K562 (cell line): ENCODE measurements around the gene SLC2A6. TPM values are rescaled to one million over a fixed set of nuclear protein-coding genes. Genes with fewer than 3 reads are reported as not detected.

ENCODE experiments used
- ATAC-seq: fragments of 200-7000 bp; cut with Tn5 transposase; 3 replicates; pipeline ENCODE4 v1.9.1; 2020; ENCODE audit warnings: moderate library complexity
- BruUV-seq: library from RNA; stranded (reverse); fragments of 400-500 nt; replicated peaks from 2 replicates; lab custom pipeline; 2021; lab: Mats Ljungman, UMichigan
- CTCF ChIA-PET: fragments of 300-600 bp; formaldehyde crosslinking; extraction: SDS; loops from one replicate; lab custom pipeline; 2021; ENCODE audit warnings: low intra/inter-chr PET ratio; lab: Yijun Ruan, JAX
- POLR2A ChIA-PET: fragments of 300-600, 350-650 bp; sonication (Branson Sonifier 250); formaldehyde crosslinking; extraction: SDS; loops from one replicate; lab custom pipeline; 2021; ENCODE audit warnings: antibody characterized with exemption, inconsistent platforms; lab: Yijun Ruan, JAX
- DNase-seq, 4 experiments: peaks; one replicate each; pipeline versions ENCODE4 v3.0.0 to v3.0.0-alpha.2; 2011 to 2018; ENCODE audit warnings: low spot score in 3 of 4, mixed read lengths in 3 of 4; ENCODE audit errors: extremely low read depth in 1 of 4
- FAIRE-seq: peaks from 2 replicates; lab custom pipeline; 2011; peaks lifted over from hg19 to GRCh38; lab: Jason Lieb, UNC
- H2AFZ ChIP-seq: 2 replicates; pipeline ENCODE4 v1.6.0; 2011; ENCODE audit warnings: low read depth, low read length, control low read depth, inconsistent platforms
- H3K27ac ChIP-seq: fragments of 200-600 bp; 3 replicates; pipeline ENCODE4 v1.8.0; 2011; ENCODE audit warnings: low read depth, mild to moderate bottlenecking, control low read depth, inconsistent platforms, low read length, moderate library complexity, mixed read lengths; ENCODE audit errors: extremely low read depth
- H3K27me3 ChIP-seq, 2 experiments: fragments of 300-600 bp in 1 of 2; 2 replicates in 1 of 2; 3 replicates in 1 of 2; pipeline versions ENCODE4 v1.6.0 to v1.8.0; 2011; ENCODE audit warnings: inconsistent platforms in 2 of 2, low read length in 2 of 2, mild to moderate bottlenecking in 1 of 2, mixed read lengths in 1 of 2, moderate library complexity in 1 of 2; ENCODE audit not compliant: control insufficient read depth in 2 of 2, insufficient read depth in 2 of 2
- H3K36me3 ChIP-seq: fragments of 300-600 bp; 3 replicates; pipeline ENCODE4 v1.8.0; 2011; ENCODE audit warnings: mild to moderate bottlenecking, low read length, inconsistent platforms; ENCODE audit not compliant: control insufficient read depth, insufficient read depth
- H3K4me1 ChIP-seq, 2 experiments: fragments of 200-600 bp in 1 of 2; replicated peaks in 1 of 2; 2 replicates in 1 of 2; 3 replicates in 1 of 2; pipeline versions ENCODE4 v1.5.1 to v1.8.0; 2011; ENCODE audit warnings: inconsistent platforms in 2 of 2, low read length in 2 of 2, mild to moderate bottlenecking in 1 of 2, mixed read lengths in 1 of 2, moderate library complexity in 1 of 2; ENCODE audit not compliant: control insufficient read depth in 2 of 2, insufficient read depth in 2 of 2
- H3K4me2 ChIP-seq: 2 replicates; pipeline ENCODE4 v1.6.1; 2011; ENCODE audit warnings: low read length, control low read depth, inconsistent platforms, mixed read lengths; ENCODE audit not compliant: insufficient read depth
- H3K4me3 ChIP-seq: fragments of 200-600 bp; sonication (generic), shearing (Covaris generic); 2 replicates; pipeline ENCODE4 v1.5.1; 2016; ENCODE audit warnings: control low read depth, inconsistent platforms
- H3K79me2 ChIP-seq: fragments of 200-600 bp; 3 replicates; pipeline ENCODE4 v1.8.0; 2011; ENCODE audit warnings: low read length, inconsistent platforms; ENCODE audit not compliant: control insufficient read depth, insufficient read depth
- H3K9ac ChIP-seq, 2 experiments: 2 replicates each; pipeline versions ENCODE4 v1.6.0 to v1.6.1; 2011; ENCODE audit warnings: low read depth in 2 of 2, low read length in 2 of 2, control low read depth in 1 of 2, inconsistent platforms in 1 of 2, mild to moderate bottlenecking in 1 of 2, mixed read lengths in 1 of 2; ENCODE audit not compliant: insufficient read depth in 1 of 2
- H3K9me1 ChIP-seq: one replicate; pipeline ENCODE4 v1.6.0; 2011; ENCODE audit warnings: inconsistent platforms, mild to moderate bottlenecking, low read length, moderate library complexity; ENCODE audit not compliant: control insufficient read depth, insufficient read depth
- H3K9me3 ChIP-seq: replicated peaks from 2 replicates; pipeline ENCODE4 v1.5.1; 2011; ENCODE audit warnings: low read depth, low read length, inconsistent platforms; ENCODE audit not compliant: control insufficient read depth, insufficient read depth
- H4K20me1 ChIP-seq: replicated peaks from 2 replicates; pipeline ENCODE4 v1.6.1; 2011; ENCODE audit warnings: low read length, inconsistent platforms, mixed read lengths; ENCODE audit not compliant: control insufficient read depth, insufficient read depth
- NFE2 ChIP-seq: IDR thresholded peaks from 2 replicates; pipeline ENCODE4 v1.6.1; 2014; ENCODE audit warnings: antibody characterized with exemption, low read depth
- SAFB ChIP-seq: fragments of 200-400 bp; formaldehyde crosslinking; IDR thresholded peaks from 2 replicates; pipeline ENCODE4 v1.6.1; 2017; ENCODE audit warnings: low read depth, low read length, borderline replicate concordance
- ZNF311 ChIP-seq: fragments of 250-450 bp; sonication (Bioruptor Pico); IDR thresholded peaks from 2 replicates; pipeline ENCODE4 v1.4.0; 2020; ENCODE audit warnings: mild to moderate bottlenecking, moderate library complexity
- WGBS: fragments of 100-300 bp; shearing (Covaris generic); methylation state at CpG from one replicate; pipeline ENCODE4 v1.1.6; 2016; ENCODE audit warnings: low coverage, mixed read lengths; ENCODE audit not compliant: insufficient coverage; ENCODE audit errors: missing lambda C conversion rate; 5-methylcytosine and 5-hydroxymethylcytosine counted together
- in situ Hi-C: fragments of 300-500 bp; cut with MboI; formaldehyde crosslinking; loops from 4 replicates; pipeline ENCODE4 v1.15.0; 2018; ENCODE audit warnings: inconsistent platforms, mixed read lengths
- intact Hi-C: fragments of 100-400 bp; cut with micrococcal nuclease; formaldehyde crosslinking; loops from 2 replicates; pipeline ENCODE4 v1.14.2; 2022
- polyA plus RNA-seq, 8 experiments: library from polyadenylated mRNA; depleted of rRNA in 4 of 8; stranded (reverse) in 5 of 8; unstranded in 3 of 8; fragments of >200 nt; fragmentation: Nextera tagmentation in 2 of 8; fragmentation: Illumina TruSeq in 1 of 8; extraction: Ambion mirVana in 2 of 8; extraction: Trizol in 1 of 8; gene quantifications; 2 replicates each; pipeline versions ENCODE4 v1.2.1 to v1.2.3, GENCODE V29; 2011 to 2014; ENCODE audit warnings: inconsistent platforms in 1 of 8, missing spikeins in 1 of 8
- total RNA-seq, 7 experiments: library from RNA; depleted of rRNA in 6 of 7; stranded (reverse); fragments of >200 nt in 6 of 7; fragmentation: Illumina TruSeq in 2 of 7; extraction: Trizol in 2 of 7; gene quantifications; 2 replicates each; pipeline versions ENCODE4 v1.2.1 to v1.2.3, GENCODE V29; 2011 to 2021; ENCODE audit warnings: low replicate concordance in 1 of 7
- TF ChIP-seq, protein P1 (sequence below), 2 experiments: fragments of 450-650 bp; IDR thresholded peaks; 2 replicates each; pipeline ENCODE4 v1.6.1; 2018; ENCODE audit warnings: mild to moderate bottlenecking in 2 of 2, low read depth in 1 of 2; ENCODE audit not compliant: partially characterized antibody in 2 of 2

The SLC2A6 gene
- total and polyA plus RNA-seq, 9 of the 15 experiments (the other 6 are each of a cell fraction or from before 2014, with no cell fraction given): 0.04 to 0.38 (median 0.09) TPM; not detected in 3

DNA sequence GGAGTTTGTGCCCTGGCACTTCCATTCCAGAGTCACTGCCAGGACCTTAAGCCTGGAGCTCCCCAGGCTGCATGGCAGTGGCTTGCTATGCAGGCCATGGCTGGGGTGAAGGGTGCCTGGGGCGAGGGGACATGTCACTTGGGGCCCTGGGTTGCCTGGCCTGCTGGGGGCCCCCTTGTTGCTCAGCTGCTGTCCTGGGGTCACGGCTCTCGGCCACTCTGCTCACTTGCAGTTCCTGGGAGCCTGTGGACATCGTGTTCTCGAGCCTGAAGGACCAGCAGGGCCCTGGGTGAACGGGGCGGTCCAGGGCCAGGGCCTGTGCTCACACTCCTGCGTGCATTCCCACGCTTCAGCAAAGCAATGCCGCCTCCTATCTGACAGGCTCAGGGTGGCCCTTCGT is 14.5 kb upstream of the SLC2A6 start:
- ChIA-PET POLR2A (interaction anchor here (0.6 kb wide), 1 partner anchor 22 kb away, joined by 3 read pairs; no protein-coding TSS in a partner anchor), CTCF (no interaction called here)
- DNase-seq: no peak
- 3% methylated on average over 11 of the region's 11 CpGs for WGBS
- Histone ChIP-seq H3K4me2 (no peak overlapping the region), H4K20me1 (no peaks in the 10 kb centered on the region), H3K79me2 (no peaks in the 10 kb centered on the region), H3K9ac (no peak overlapping the region), H3K4me3 (no peak overlapping the region), H3K9me3 (no peaks in the 10 kb centered on the region; the same call in 1 of the 2 replicates), H3K4me1 (peaks cover 0 to 38% of the 10 kb centered on the region in 2 experiments; a peak in 2 of 5 replicates), H3K36me3 (no peaks in the 10 kb centered on the region), H2AFZ (no peak overlapping the region), H3K27ac (no peak overlapping the region), H3K27me3 (peaks cover 35 to 96% of the 10 kb centered on the region in 2 experiments; a peak in 4 of 5 replicates), H3K9me1 (no peaks in the 10 kb centered on the region)
- FAIRE-seq: no peak
- no TSS peak for BruUV-seq
- ATAC-seq: no peak
- intact Hi-C loops (no loop called here), in situ Hi-C loops (no loop called here)
- TF ChIP-seq SAFB (peak; percentile 24; the same call in 1 of the 2 replicates), ZNF311 (CRISPR knock-in tag) (no peak)

GRCh38 chr9:133492061-133493021 is 13.4 kb upstream of the SLC2A6 start:
- ChIA-PET POLR2A (no interaction called here), CTCF (no interaction called here)
- no peak overlapping the region for H3K27ac ChIP-seq
- no peaks in the 10 kb centered on the region for H3K36me3 ChIP-seq
- H3K27me3 ChIP-seq: peaks cover 32 to 98% of the 10 kb centered on the region in 2 experiments; a peak in 4 of 5 replicates
- in situ Hi-C loops: no loop called here
- peak; percentile 48; the same call in 2 of the 3 replicates for ATAC-seq
- intact Hi-C loops: no loop called here
- peak overlapping the region in 1 of 2 experiments; percentile 14; a peak in 1 of 4 replicates for H3K9ac ChIP-seq
- no peaks in the 10 kb centered on the region for H3K79me2 ChIP-seq
- no peak overlapping the region for H3K4me3 ChIP-seq
- peaks cover 0 to 45% of the 10 kb centered on the region in 2 experiments; a peak in 2 of 5 replicates for H3K4me1 ChIP-seq
- H4K20me1 ChIP-seq: no peaks in the 10 kb centered on the region
- no peak overlapping the region for H3K4me2 ChIP-seq
- no peaks in the 10 kb centered on the region for H3K9me1 ChIP-seq
- no peak for FAIRE-seq
- H3K9me3 ChIP-seq: no peaks in the 10 kb centered on the region; the same call in 1 of the 2 replicates
- DNase-seq: no peak
- BruUV-seq: no TSS peak
- WGBS: 7% methylated on average over 29 of the region's 33 CpGs
- H2AFZ ChIP-seq: no peak overlapping the region
- TF ChIP-seq NFE2: 0 out of 2 replicates have a peak, but pooled peaks have one; percentile 18
- TF ChIP-seq, protein P1, sequence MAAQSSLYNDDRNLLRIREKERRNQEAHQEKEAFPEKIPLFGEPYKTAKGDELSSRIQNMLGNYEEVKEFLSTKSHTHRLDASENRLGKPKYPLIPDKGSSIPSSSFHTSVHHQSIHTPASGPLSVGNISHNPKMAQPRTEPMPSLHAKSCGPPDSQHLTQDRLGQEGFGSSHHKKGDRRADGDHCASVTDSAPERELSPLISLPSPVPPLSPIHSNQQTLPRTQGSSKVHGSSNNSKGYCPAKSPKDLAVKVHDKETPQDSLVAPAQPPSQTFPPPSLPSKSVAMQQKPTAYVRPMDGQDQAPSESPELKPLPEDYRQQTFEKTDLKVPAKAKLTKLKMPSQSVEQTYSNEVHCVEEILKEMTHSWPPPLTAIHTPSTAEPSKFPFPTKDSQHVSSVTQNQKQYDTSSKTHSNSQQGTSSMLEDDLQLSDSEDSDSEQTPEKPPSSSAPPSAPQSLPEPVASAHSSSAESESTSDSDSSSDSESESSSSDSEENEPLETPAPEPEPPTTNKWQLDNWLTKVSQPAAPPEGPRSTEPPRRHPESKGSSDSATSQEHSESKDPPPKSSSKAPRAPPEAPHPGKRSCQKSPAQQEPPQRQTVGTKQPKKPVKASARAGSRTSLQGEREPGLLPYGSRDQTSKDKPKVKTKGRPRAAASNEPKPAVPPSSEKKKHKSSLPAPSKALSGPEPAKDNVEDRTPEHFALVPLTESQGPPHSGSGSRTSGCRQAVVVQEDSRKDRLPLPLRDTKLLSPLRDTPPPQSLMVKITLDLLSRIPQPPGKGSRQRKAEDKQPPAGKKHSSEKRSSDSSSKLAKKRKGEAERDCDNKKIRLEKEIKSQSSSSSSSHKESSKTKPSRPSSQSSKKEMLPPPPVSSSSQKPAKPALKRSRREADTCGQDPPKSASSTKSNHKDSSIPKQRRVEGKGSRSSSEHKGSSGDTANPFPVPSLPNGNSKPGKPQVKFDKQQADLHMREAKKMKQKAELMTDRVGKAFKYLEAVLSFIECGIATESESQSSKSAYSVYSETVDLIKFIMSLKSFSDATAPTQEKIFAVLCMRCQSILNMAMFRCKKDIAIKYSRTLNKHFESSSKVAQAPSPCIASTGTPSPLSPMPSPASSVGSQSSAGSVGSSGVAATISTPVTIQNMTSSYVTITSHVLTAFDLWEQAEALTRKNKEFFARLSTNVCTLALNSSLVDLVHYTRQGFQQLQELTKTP (IDR thresholded peaks at IDR 0.05; ENCODE audit: low read depth in 1 of 2, partially characterized antibody in 2 of 2): no peak
